HL-60 (cell line): Measurements from ENCODE around the gene BRD4.

Source experiments
- POLR2AphosphoS5 ChIP-seq: IDR thresholded peaks from 2 replicates; pipeline ENCODE4 v1.6.1; 2012; ENCODE audit warnings: low read depth
- TF ChIP-seq, protein P1 (sequence below): IDR thresholded peaks from 2 replicates; pipeline ENCODE4 v1.6.1; 2012; ENCODE audit warnings: low read depth; ENCODE audit not compliant: insufficient replicate concordance
- TF ChIP-seq, protein P2 (sequence below): IDR thresholded peaks from one replicate; pipeline ENCODE4 v1.5.1; 2011; ENCODE audit warnings: low read length, control low read depth, inconsistent platforms; ENCODE audit not compliant: insufficient read depth

DNA sequence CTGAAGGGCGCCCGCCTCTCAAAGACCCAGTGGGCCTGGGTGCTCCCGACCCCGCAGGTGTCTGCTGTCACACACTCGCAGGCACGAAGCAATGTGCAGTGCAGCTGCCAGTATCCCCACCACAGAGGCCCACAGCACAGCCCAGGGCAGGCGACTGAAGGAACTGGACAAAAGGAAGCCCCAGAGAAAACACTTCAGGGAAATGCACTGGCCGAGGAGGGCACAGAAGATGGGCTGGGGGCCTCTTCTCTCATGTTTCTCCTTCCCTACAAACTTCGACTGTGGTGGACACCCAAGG, 37.2 kb upstream of the BRD4 start:
- TF ChIP-seq, protein P1, sequence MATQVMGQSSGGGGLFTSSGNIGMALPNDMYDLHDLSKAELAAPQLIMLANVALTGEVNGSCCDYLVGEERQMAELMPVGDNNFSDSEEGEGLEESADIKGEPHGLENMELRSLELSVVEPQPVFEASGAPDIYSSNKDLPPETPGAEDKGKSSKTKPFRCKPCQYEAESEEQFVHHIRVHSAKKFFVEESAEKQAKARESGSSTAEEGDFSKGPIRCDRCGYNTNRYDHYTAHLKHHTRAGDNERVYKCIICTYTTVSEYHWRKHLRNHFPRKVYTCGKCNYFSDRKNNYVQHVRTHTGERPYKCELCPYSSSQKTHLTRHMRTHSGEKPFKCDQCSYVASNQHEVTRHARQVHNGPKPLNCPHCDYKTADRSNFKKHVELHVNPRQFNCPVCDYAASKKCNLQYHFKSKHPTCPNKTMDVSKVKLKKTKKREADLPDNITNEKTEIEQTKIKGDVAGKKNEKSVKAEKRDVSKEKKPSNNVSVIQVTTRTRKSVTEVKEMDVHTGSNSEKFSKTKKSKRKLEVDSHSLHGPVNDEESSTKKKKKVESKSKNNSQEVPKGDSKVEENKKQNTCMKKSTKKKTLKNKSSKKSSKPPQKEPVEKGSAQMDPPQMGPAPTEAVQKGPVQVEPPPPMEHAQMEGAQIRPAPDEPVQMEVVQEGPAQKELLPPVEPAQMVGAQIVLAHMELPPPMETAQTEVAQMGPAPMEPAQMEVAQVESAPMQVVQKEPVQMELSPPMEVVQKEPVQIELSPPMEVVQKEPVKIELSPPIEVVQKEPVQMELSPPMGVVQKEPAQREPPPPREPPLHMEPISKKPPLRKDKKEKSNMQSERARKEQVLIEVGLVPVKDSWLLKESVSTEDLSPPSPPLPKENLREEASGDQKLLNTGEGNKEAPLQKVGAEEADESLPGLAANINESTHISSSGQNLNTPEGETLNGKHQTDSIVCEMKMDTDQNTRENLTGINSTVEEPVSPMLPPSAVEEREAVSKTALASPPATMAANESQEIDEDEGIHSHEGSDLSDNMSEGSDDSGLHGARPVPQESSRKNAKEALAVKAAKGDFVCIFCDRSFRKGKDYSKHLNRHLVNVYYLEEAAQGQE: no peak
- TF ChIP-seq, protein P2, sequence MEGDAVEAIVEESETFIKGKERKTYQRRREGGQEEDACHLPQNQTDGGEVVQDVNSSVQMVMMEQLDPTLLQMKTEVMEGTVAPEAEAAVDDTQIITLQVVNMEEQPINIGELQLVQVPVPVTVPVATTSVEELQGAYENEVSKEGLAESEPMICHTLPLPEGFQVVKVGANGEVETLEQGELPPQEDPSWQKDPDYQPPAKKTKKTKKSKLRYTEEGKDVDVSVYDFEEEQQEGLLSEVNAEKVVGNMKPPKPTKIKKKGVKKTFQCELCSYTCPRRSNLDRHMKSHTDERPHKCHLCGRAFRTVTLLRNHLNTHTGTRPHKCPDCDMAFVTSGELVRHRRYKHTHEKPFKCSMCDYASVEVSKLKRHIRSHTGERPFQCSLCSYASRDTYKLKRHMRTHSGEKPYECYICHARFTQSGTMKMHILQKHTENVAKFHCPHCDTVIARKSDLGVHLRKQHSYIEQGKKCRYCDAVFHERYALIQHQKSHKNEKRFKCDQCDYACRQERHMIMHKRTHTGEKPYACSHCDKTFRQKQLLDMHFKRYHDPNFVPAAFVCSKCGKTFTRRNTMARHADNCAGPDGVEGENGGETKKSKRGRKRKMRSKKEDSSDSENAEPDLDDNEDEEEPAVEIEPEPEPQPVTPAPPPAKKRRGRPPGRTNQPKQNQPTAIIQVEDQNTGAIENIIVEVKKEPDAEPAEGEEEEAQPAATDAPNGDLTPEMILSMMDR: no peak
- TF ChIP-seq POLR2AphosphoS5: no peak
